HCT116 (cell line): ENCODE results near the gene ABTB2. TPM values are rescaled to one million over a fixed set of nuclear protein-coding genes. Genes with fewer than 3 reads are reported as not detected.

Experiments
- ATAC-seq: fragments of 200-7000 bp; cut with Tn5 transposase; 2 replicates; pipeline ENCODE4 v1.9.1; 2020; ENCODE audit warnings: mild to moderate bottlenecking, moderate library complexity
- BruUV-seq: library from RNA; stranded (reverse); fragments of 400-500 nt; replicated peaks from 2 replicates; lab custom pipeline; 2021; lab: Mats Ljungman, UMichigan
- CTCF ChIA-PET: fragments of 300-600 bp; sonication (Branson Sonifier 250); formaldehyde crosslinking; loops from one replicate; lab custom pipeline; 2021; ENCODE audit warnings: antibody characterized with exemption; lab: Charles Lee
- POLR2A ChIA-PET: fragments of 300-600, 350-600 bp; sonication (Branson Sonifier 250); formaldehyde crosslinking; loops from one replicate; lab custom pipeline; 2021; ENCODE audit warnings: antibody characterized with exemption; lab: Charles Lee
- RAD21 ChIA-PET, 2 experiments: fragments of 300-600 bp; sonication (Branson Sonifier 250); formaldehyde crosslinking; loops; one replicate each; lab custom pipeline; 2023; ENCODE audit warnings: low total read pairs in 2 of 2; ENCODE audit not compliant: uncharacterized antibody in 2 of 2, unreplicated experiment in 2 of 2, low non-redundant PET in 1 of 2; lab: Charles Lee
- DNase-seq: peaks from one replicate; pipeline ENCODE4 v3.0.0-alpha.2; 2010; ENCODE audit warnings: low read depth, low spot score
- H2AFZ ChIP-seq: fragments of 200-600 bp; shearing (Covaris generic), sonication (generic); 2 replicates; pipeline ENCODE4 v1.6.1; 2017; ENCODE audit warnings: low read depth, mixed run types, mixed read lengths, antibody characterized with exemption, low read length; ENCODE audit not compliant: poor library complexity, severe bottlenecking
- H3K27ac ChIP-seq: 2 replicates; pipeline ENCODE4 v1.5.1; 2012; ENCODE audit warnings: low read depth, low read length
- H3K27me3 ChIP-seq: fragments of 200-600 bp; sonication (generic); 2 replicates; pipeline ENCODE4 v1.6.1; 2016; ENCODE audit warnings: mixed run types, low read length, mixed read lengths; ENCODE audit not compliant: insufficient read depth
- H3K36me3 ChIP-seq, 2 experiments: fragments of 200-500 bp in 1 of 2; fragments of 200-600 bp in 1 of 2; sonication (Bioruptor generic) in 1 of 2; sonication (generic) in 1 of 2; 2 replicates each; pipeline versions ENCODE4 v1.5.1 to v1.6.1; 2014 to 2016; ENCODE audit warnings: low read length in 2 of 2, inconsistent platforms in 1 of 2, mixed read lengths in 1 of 2, mixed run types in 1 of 2; ENCODE audit not compliant: insufficient read depth in 2 of 2, control insufficient read depth in 1 of 2
- H3K4me1 ChIP-seq, 2 experiments: fragments of 200-600 bp in 1 of 2; sonication (generic) in 1 of 2; 2 replicates each; pipeline versions ENCODE4 v1.5.1 to v1.6.1; 2012 to 2017; ENCODE audit warnings: low read length in 2 of 2, inconsistent platforms in 1 of 2, mild to moderate bottlenecking in 1 of 2, mixed read lengths in 1 of 2, mixed run types in 1 of 2, moderate library complexity in 1 of 2; ENCODE audit not compliant: insufficient read depth in 2 of 2, control insufficient read depth in 1 of 2
- H3K4me2 ChIP-seq: fragments of 200-600 bp; sonication (generic); 2 replicates; pipeline ENCODE4 v1.6.1; 2017; ENCODE audit warnings: mixed run types, low read length, mixed read lengths
- H3K4me3 ChIP-seq, 2 experiments: fragments of 200-600 bp in 1 of 2; sonication (generic) in 1 of 2; replicated peaks in 1 of 2; 2 replicates each; pipeline ENCODE4 v1.5.1; 2011 to 2016; ENCODE audit warnings: low read length in 2 of 2, control low read depth in 1 of 2, low read depth in 1 of 2, mild to moderate bottlenecking in 1 of 2, mixed read lengths in 1 of 2, mixed run types in 1 of 2
- H3K79me2 ChIP-seq: fragments of 200-600 bp; sonication (generic); 2 replicates; pipeline ENCODE4 v1.6.1; 2017; ENCODE audit warnings: mild to moderate bottlenecking, mixed run types, low read length, moderate library complexity, mixed read lengths; ENCODE audit not compliant: insufficient read depth
- H3K9ac ChIP-seq: fragments of 200-600 bp; sonication (generic); 2 replicates; pipeline ENCODE4 v1.6.1; 2016; ENCODE audit warnings: low read length, mixed read lengths
- H3K9me2 ChIP-seq: fragments of 200-600 bp; sonication (generic), shearing (Covaris generic); 2 replicates; pipeline ENCODE4 v1.6.1; 2017; ENCODE audit warnings: mixed run types, mild to moderate bottlenecking, moderate library complexity; ENCODE audit not compliant: insufficient read depth
- H3K9me3 ChIP-seq, 2 experiments: fragments of 200-500 bp in 1 of 2; fragments of 200-600 bp in 1 of 2; sonication (Bioruptor generic) in 1 of 2; sonication (generic) in 1 of 2; 2 replicates each; pipeline ENCODE4 v1.6.1; 2014 to 2017; ENCODE audit warnings: low read length in 2 of 2, mixed read lengths in 2 of 2, inconsistent platforms in 1 of 2, low read depth in 1 of 2, mild to moderate bottlenecking in 1 of 2, mixed run types in 1 of 2, moderate library complexity in 1 of 2; ENCODE audit not compliant: control insufficient read depth in 1 of 2, insufficient read depth in 1 of 2
- H4K20me1 ChIP-seq: fragments of 200-600 bp; sonication (generic), shearing (Covaris generic); 2 replicates; pipeline ENCODE4 v1.6.1; 2017; ENCODE audit warnings: mixed run types, mild to moderate bottlenecking, moderate library complexity; ENCODE audit not compliant: insufficient read depth
- ATF3 ChIP-seq: IDR thresholded peaks from 2 replicates; pipeline ENCODE4 v1.6.1; 2012
- CEBPB ChIP-seq: IDR thresholded peaks from 2 replicates; pipeline ENCODE4 v1.6.1; 2012; ENCODE audit warnings: low read depth
- POLR2A ChIP-seq: IDR thresholded peaks from 2 replicates; pipeline ENCODE4 v1.7.0; 2011; ENCODE audit warnings: borderline replicate concordance; ENCODE audit not compliant: insufficient read depth, insufficient read length; ENCODE audit errors: extremely low read depth
- REST ChIP-seq: IDR thresholded peaks from 2 replicates; pipeline ENCODE4 v1.6.1; 2012; ENCODE audit warnings: low read depth
- SP1 ChIP-seq: IDR thresholded peaks from 2 replicates; pipeline ENCODE4 v1.6.1; 2012; ENCODE audit warnings: low read depth
- intact Hi-C: fragments of 100-400 bp; cut with micrococcal nuclease; formaldehyde crosslinking; loops from 2 replicates; pipeline ENCODE4 v1.10.0; 2022
- total RNA-seq: library from RNA; stranded (reverse); gene quantifications from one replicate; pipeline ENCODE4 v1.2.1, GENCODE V29; 2021; ENCODE audit not compliant: unreplicated experiment

ABTB2 gene
- total RNA-seq, 1 experiment from 2014 or later = 6.8 TPM

GRCh38 chr11:34406413-34406812, 48.6 kb upstream of the ABTB2 start:
- Histone ChIP-seq H3K4me3 (no peak overlapping the region), H3K4me1 (no peaks in the 10 kb centered on the region), H3K36me3 (no peaks in the 10 kb centered on the region), H3K9me3 (no peaks in the 10 kb centered on the region; a peak in 1 of 4 replicates), H3K9ac (no peak overlapping the region), H3K79me2 (no peaks in the 10 kb centered on the region), H4K20me1 (no peaks in the 10 kb centered on the region), H3K27ac (no peak overlapping the region), H2AFZ (no peak overlapping the region), H3K27me3 (no peaks in the 10 kb centered on the region), H3K9me2 (no peaks in the 10 kb centered on the region), H3K4me2 (no peak overlapping the region)
- RAD21 ChIA-PET = no interaction called here
- no TSS peak for BruUV-seq
- CTCF ChIA-PET = no interaction called here
- no peak for TF ChIP-seq REST
- TF ChIP-seq CEBPB = no peak
- no peak for TF ChIP-seq SP1
- no peak for TF ChIP-seq POLR2A
- no peak for TF ChIP-seq ATF3
- ATAC-seq (no peak), DNase-seq (no peak)
- POLR2A ChIA-PET = no interaction called here
- intact Hi-C loops = no loop called here
